Liver (tissue), 9 donors: ENCODE data around the gene TPRN. TPM values are rescaled to one million over a fixed set of nuclear protein-coding genes. Genes with fewer than 3 reads are reported as not detected.
A peak's percentile ranks its signal among the peaks of the same experiment; 100 is the strongest.

ENCODE experiments used
- DNase-seq: peaks from one replicate; pipeline ENCODE4 v3.0.0-alpha.2; 2017; ENCODE audit warnings: low spot score
- H3K27ac ChIP-seq, 2 donors: one replicate each; pipeline ENCODE4 v1.7.0; 2013; ENCODE audit warnings: inconsistent platforms in 2 of 2, low read length in 2 of 2, control low read depth in 1 of 2, low read depth in 1 of 2, mild to moderate bottlenecking in 1 of 2
- H3K27me3 ChIP-seq, 4 donors: one replicate each; pipeline versions ENCODE4 v1.6.1 to v1.7.0; 2013; ENCODE audit warnings: low read length in 3 of 4, inconsistent platforms in 1 of 4, mild to moderate bottlenecking in 1 of 4, moderate library complexity in 1 of 4; ENCODE audit not compliant: control insufficient read depth in 4 of 4, insufficient read depth in 4 of 4
- H3K36me3 ChIP-seq, 4 donors: one replicate each; pipeline versions ENCODE4 v1.6.1 to v1.7.0; 2013; ENCODE audit warnings: low read length in 3 of 4, mild to moderate bottlenecking in 3 of 4, low read depth in 1 of 4, moderate library complexity in 1 of 4; ENCODE audit not compliant: control insufficient read depth in 4 of 4, insufficient read depth in 3 of 4
- H3K4me1 ChIP-seq, 4 donors: one replicate each; pipeline versions ENCODE4 v1.6.1 to v1.7.0; 2013; ENCODE audit warnings: low read length in 3 of 4, mild to moderate bottlenecking in 3 of 4, moderate library complexity in 1 of 4; ENCODE audit not compliant: control insufficient read depth in 4 of 4, insufficient read depth in 4 of 4
- H3K4me3 ChIP-seq, 3 donors: one replicate each; pipeline versions ENCODE4 v1.6.1 to v1.7.0; 2013; ENCODE audit warnings: low read length in 3 of 3, control low read depth in 1 of 3, low read depth in 1 of 3, mild to moderate bottlenecking in 1 of 3
- H3K9ac ChIP-seq, 2 donors: one replicate each; pipeline ENCODE4 v1.7.0; 2013; ENCODE audit warnings: low read length in 2 of 2, mild to moderate bottlenecking in 2 of 2, moderate library complexity in 2 of 2, control low read depth in 1 of 2, low read depth in 1 of 2
- H3K9me3 ChIP-seq, 4 donors: one replicate each; pipeline versions ENCODE4 v1.6.1 to v1.7.0; 2013; ENCODE audit warnings: low read length in 3 of 4; ENCODE audit not compliant: control insufficient read depth in 4 of 4
- EGR1 ChIP-seq, 2 donors: IDR thresholded peaks; 2 replicates each; pipeline ENCODE4 v1.6.1; 2016 to 2018; ENCODE audit warnings: antibody characterized with exemption in 2 of 2, low read depth in 2 of 2
- FOXA1 ChIP-seq: IDR thresholded peaks from 2 replicates; pipeline ENCODE4 v1.6.1; 2016; ENCODE audit warnings: antibody characterized with exemption
- FOXA2 ChIP-seq: IDR thresholded peaks from 2 replicates; pipeline ENCODE4 v1.6.1; 2016; ENCODE audit warnings: antibody characterized with exemption
- GABPA ChIP-seq, 2 donors: IDR thresholded peaks in 1 of 2; conservative IDR thresholded peaks in 1 of 2; 2 replicates each; pipeline ENCODE4 v1.6.1; 2016; ENCODE audit warnings: antibody characterized with exemption in 2 of 2, mild to moderate bottlenecking in 1 of 2, moderate library complexity in 1 of 2
- HNF4A ChIP-seq, 2 donors: conservative IDR thresholded peaks; 2 replicates each; pipeline ENCODE4 v1.6.1; 2016; ENCODE audit warnings: antibody characterized with exemption in 2 of 2, mild to moderate bottlenecking in 2 of 2
- HNF4G ChIP-seq: IDR thresholded peaks from 2 replicates; pipeline ENCODE4 v1.6.1; 2016; ENCODE audit warnings: antibody characterized with exemption
- JUND ChIP-seq, 2 donors: IDR thresholded peaks; 2 replicates each; pipeline ENCODE4 v1.6.1; 2016; ENCODE audit warnings: antibody characterized with exemption in 2 of 2
- MAX ChIP-seq: IDR thresholded peaks from 2 replicates; pipeline ENCODE4 v1.6.1; 2016; ENCODE audit warnings: antibody characterized with exemption
- NR2F2 ChIP-seq: IDR thresholded peaks from 2 replicates; pipeline ENCODE4 v1.6.1; 2016; ENCODE audit warnings: antibody characterized with exemption
- RAD21 ChIP-seq, 2 donors: IDR thresholded peaks; 2 replicates each; pipeline ENCODE4 v1.6.1; 2016; ENCODE audit warnings: antibody characterized with exemption in 2 of 2, mild to moderate bottlenecking in 2 of 2
- RXRA ChIP-seq, 2 donors: IDR thresholded peaks; 2 replicates each; pipeline ENCODE4 v1.6.1; 2017 to 2018; ENCODE audit warnings: antibody characterized with exemption in 2 of 2, mild to moderate bottlenecking in 1 of 2
- SP1 ChIP-seq: IDR thresholded peaks from 2 replicates; pipeline ENCODE4 v1.6.1; 2018; ENCODE audit warnings: antibody characterized with exemption, mild to moderate bottlenecking
- TAF1 ChIP-seq: conservative IDR thresholded peaks from 2 replicates; pipeline ENCODE4 v1.6.1; 2016; ENCODE audit warnings: antibody characterized with exemption, mild to moderate bottlenecking
- YY1 ChIP-seq: IDR thresholded peaks from 2 replicates; pipeline ENCODE4 v1.6.1; 2016; ENCODE audit warnings: antibody characterized with exemption, mild to moderate bottlenecking
- ZBTB33 ChIP-seq: IDR thresholded peaks from 2 replicates; pipeline ENCODE4 v1.6.1; 2016; ENCODE audit warnings: antibody characterized with exemption
- WGBS: extraction: QIAGEN DNeasy Blood & Tissue Kit; methylation state at CpG from one replicate; pipeline ENCODE4 v1.1.7; 2013; 5-methylcytosine and 5-hydroxymethylcytosine counted together
- polyA plus RNA-seq, 2 donors: library from polyadenylated mRNA; stranded (reverse) in 1 of 2; unstranded in 1 of 2; fragments of 200-250 nt in 1 of 2; fragments of >200 nt in 1 of 2; fragmentation: Nextera tagmentation in 1 of 2; extraction: Ambion mirVana in 1 of 2; gene quantifications; one replicate each; pipeline versions ENCODE4 v1.2.1 to v1.2.3, GENCODE V29; 2013 to 2015
- total RNA-seq, 2 donors: library from RNA; depleted of rRNA; stranded (reverse); fragments of >200 nt; gene quantifications; one replicate each; pipeline ENCODE4 v1.2.3, GENCODE V29; 2014
- TF ChIP-seq, protein P1 (sequence below): fragments of 150-350 bp; IDR thresholded peaks from 2 replicates; pipeline ENCODE4 v1.5.1; 2017; ENCODE audit warnings: improper control_type of control experiment, low read depth, low read length; ENCODE audit not compliant: missing input control
- TF ChIP-seq, protein P2 (sequence below): IDR thresholded peaks from 2 replicates; pipeline ENCODE4 v1.6.1; 2016; ENCODE audit warnings: antibody characterized with exemption, mild to moderate bottlenecking
- TF ChIP-seq, protein P3 (sequence below): IDR thresholded peaks from 2 replicates; pipeline ENCODE4 v1.6.1; 2016; ENCODE audit warnings: antibody characterized with exemption
- donor health status: healthy.
- donor health status: healthy.
- donor health status: healthy.
- donor health status: healthy.
- donor health status: healthy.

The TPRN gene
- total and polyA plus RNA-seq, 4 donors, result 5.4 to 20.1 (median 11.1) TPM

- peak overlapping the region in 1 of 2 donors; percentile 2 for H3K27ac ChIP-seq
- no peaks in the 10 kb centered on the region for H3K9me3 ChIP-seq
- H3K9ac ChIP-seq, result peak overlapping the region in 1 of 2 donors; percentile 27
- peak overlapping the region; percentile 66 to 90 (median 66) for H3K4me3 ChIP-seq
- 5% methylated on average over 51 of the region's 51 CpGs for WGBS
- peaks cover 36 to 89% (median 77%) of the 10 kb centered on the region in 4 donors for H3K4me1 ChIP-seq
- H3K27me3 ChIP-seq, result no peaks in the 10 kb centered on the region
- no peaks in the 10 kb centered on the region for H3K36me3 ChIP-seq
- no peak for DNase-seq
- TF ChIP-seq FOXA1 (no peak), EGR1 (IDR thresholded peaks at IDR 0.05; ENCODE audit: low read depth in 2 of 2) (no peak), NR2F2 (no peak), ZBTB33 (no peak), FOXA2 (no peak), YY1 (no peak), SP1 (no peak), RXRA (IDR thresholded peaks at IDR 0.05) (no peak), MAX (no peak), JUND (IDR thresholded peaks at IDR 0.05) (no peak), GABPA (IDR thresholded peaks at IDR 0.05 in 1 of 2, conservative IDR thresholded peaks at IDR 0.05 in 1 of 2) (no peak), HNF4G (no peak), RAD21 (IDR thresholded peaks at IDR 0.05) (no peak), TAF1 (no peak), HNF4A (conservative IDR thresholded peaks at IDR 0.05) (no peak)
- TF ChIP-seq, protein P1, sequence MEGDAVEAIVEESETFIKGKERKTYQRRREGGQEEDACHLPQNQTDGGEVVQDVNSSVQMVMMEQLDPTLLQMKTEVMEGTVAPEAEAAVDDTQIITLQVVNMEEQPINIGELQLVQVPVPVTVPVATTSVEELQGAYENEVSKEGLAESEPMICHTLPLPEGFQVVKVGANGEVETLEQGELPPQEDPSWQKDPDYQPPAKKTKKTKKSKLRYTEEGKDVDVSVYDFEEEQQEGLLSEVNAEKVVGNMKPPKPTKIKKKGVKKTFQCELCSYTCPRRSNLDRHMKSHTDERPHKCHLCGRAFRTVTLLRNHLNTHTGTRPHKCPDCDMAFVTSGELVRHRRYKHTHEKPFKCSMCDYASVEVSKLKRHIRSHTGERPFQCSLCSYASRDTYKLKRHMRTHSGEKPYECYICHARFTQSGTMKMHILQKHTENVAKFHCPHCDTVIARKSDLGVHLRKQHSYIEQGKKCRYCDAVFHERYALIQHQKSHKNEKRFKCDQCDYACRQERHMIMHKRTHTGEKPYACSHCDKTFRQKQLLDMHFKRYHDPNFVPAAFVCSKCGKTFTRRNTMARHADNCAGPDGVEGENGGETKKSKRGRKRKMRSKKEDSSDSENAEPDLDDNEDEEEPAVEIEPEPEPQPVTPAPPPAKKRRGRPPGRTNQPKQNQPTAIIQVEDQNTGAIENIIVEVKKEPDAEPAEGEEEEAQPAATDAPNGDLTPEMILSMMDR, result no peak
- TF ChIP-seq, protein P2, sequence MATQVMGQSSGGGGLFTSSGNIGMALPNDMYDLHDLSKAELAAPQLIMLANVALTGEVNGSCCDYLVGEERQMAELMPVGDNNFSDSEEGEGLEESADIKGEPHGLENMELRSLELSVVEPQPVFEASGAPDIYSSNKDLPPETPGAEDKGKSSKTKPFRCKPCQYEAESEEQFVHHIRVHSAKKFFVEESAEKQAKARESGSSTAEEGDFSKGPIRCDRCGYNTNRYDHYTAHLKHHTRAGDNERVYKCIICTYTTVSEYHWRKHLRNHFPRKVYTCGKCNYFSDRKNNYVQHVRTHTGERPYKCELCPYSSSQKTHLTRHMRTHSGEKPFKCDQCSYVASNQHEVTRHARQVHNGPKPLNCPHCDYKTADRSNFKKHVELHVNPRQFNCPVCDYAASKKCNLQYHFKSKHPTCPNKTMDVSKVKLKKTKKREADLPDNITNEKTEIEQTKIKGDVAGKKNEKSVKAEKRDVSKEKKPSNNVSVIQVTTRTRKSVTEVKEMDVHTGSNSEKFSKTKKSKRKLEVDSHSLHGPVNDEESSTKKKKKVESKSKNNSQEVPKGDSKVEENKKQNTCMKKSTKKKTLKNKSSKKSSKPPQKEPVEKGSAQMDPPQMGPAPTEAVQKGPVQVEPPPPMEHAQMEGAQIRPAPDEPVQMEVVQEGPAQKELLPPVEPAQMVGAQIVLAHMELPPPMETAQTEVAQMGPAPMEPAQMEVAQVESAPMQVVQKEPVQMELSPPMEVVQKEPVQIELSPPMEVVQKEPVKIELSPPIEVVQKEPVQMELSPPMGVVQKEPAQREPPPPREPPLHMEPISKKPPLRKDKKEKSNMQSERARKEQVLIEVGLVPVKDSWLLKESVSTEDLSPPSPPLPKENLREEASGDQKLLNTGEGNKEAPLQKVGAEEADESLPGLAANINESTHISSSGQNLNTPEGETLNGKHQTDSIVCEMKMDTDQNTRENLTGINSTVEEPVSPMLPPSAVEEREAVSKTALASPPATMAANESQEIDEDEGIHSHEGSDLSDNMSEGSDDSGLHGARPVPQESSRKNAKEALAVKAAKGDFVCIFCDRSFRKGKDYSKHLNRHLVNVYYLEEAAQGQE, result no peak
- TF ChIP-seq, protein P3, sequence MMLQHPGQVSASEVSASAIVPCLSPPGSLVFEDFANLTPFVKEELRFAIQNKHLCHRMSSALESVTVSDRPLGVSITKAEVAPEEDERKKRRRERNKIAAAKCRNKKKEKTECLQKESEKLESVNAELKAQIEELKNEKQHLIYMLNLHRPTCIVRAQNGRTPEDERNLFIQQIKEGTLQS, result no peak
Observed at GRCh38 chr9:137199411-137200121, 975 bp downstream of the TPRN start.
